ENCODE data around the gene HES6. TPM values are rescaled to one million over a fixed set of nuclear protein-coding genes. Genes with fewer than 3 reads are reported as not detected.
A peak's percentile ranks its signal among the peaks of the same experiment; 100 is the strongest.

Gene HES6
- total RNA-seq, 1 experiment from 2014 or later, result 17.9 TPM

DNA sequence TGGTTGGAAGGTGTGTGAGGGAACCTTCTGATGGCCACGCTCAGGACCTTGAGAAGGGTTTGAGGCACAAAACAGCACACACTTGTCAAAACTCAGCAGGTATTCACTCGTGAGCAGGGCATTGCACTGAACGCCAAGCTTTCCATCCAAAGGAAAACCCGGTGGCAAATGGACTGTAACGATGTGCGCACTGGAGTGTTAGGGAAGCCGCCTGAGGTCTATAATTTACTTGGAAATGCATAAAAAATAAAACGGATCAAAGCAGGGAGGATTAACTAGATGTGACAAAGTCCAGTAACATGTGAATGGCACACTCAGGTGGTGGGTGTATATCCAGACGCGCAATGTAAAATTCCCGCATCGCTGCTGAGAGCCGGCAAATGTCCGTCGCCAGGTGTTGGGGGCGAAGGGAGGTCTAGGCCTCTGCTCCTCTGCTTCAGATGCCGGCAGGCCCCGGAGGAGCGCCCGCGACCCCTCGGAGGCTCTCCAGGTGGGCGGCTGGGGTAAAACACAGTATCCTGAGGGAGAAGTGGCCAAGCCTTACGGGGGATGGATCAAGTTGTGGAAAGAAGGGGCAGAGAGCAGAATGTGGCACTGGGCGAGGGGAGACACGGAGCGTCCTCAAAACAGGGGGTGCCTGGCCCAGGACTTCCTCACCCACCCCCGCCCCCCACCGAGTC, 15.3 kb downstream of the HES6 start:
- DNase-seq (ENCODE audit: low read depth), result no peak
- in situ Hi-C loops (cut with HindIII; ENCODE audit: low pct_unique_long_range_greater_than_20kb, low sequenced_read_pairs), result no loop called here

- in situ Hi-C loops (cut with HindIII; ENCODE audit: low pct_unique_long_range_greater_than_20kb, low sequenced_read_pairs), result no loop called here
- no peak for DNase-seq (ENCODE audit: low read depth)
Observed at GRCh38 chr2:238220892-238221521, 18.8 kb downstream of the HES6 start.

DNA sequence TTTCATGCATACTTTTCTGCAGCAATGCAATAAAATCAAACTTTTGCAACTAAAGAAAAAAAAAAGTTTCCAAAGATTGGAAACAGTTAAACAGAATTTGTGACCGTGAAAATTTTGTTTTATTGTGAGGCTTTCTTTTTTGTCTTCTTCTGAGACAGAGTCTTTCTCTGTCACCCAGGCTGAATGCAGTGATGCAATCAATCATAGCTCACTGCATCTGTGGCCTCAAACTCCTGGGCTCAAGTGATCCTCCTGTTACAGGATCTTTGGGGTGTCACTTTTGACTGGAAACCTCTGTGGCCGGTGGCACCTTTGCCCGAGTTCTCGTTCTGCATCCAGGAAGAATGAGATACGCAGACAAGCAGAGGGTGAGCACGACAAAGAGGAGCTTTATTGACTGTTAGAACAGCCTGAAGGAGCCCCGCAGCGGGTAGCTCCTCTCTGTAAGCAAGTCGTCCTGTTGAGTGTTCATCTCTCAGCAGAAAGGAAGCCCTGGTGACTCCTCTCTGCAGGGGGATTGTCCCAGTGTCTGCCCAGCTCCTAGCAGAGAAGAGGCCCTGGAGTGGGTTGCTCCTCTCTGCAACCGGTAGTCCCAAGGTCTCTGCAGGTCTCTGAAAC, 19.5 kb downstream of the HES6 start:
- no peak for DNase-seq (ENCODE audit: low read depth)
- in situ Hi-C loops (cut with HindIII; ENCODE audit: low pct_unique_long_range_greater_than_20kb, low sequenced_read_pairs), result no loop called here

DNA sequence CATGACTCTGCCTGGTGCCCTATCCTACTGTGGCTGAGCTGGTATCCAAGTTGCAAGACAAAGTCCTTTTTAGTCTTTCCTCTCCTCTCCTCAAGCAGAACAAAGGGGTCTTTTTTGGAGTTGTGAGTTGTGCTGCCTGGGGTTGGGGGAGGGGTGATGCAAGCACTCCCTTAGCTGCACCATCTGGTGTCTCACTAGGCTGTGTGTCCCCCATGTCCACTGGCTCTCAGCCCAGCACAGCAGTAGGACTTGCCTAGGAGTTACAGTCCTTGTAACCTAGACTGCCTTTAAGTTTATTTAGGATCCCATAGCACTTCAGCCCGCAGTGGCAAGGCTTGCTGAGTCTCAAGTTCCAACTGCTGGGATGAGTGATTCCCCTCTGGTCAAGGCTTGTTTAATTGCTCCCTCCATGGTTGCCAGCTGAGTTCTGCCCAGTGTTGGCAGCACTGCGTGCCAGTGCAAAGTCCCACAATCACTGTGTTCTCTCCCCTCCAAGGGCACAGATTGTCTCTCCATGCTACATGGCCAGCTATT, 23.1 kb downstream of the HES6 start:
- in situ Hi-C loops (cut with HindIII; ENCODE audit: low pct_unique_long_range_greater_than_20kb, low sequenced_read_pairs), result no loop called here

GRCh38 chr2:238207006-238207405, 32.8 kb downstream of the HES6 start:
- in situ Hi-C loops (cut with HindIII; ENCODE audit: low pct_unique_long_range_greater_than_20kb, low sequenced_read_pairs), result no loop called here
- DNase-seq (ENCODE audit: low read depth), result no peak

More for the DNA sequence above, 23.1 kb downstream of the HES6 start:
- DNase-seq (ENCODE audit: low read depth), result no peak

GRCh38 chr2:238203973-238204683, 35.7 kb downstream of the HES6 start:
- no peak for DNase-seq (ENCODE audit: low read depth)
- in situ Hi-C loops (cut with HindIII; ENCODE audit: low pct_unique_long_range_greater_than_20kb, low sequenced_read_pairs), result no loop called here

- in situ Hi-C loops (cut with HindIII; ENCODE audit: low pct_unique_long_range_greater_than_20kb, low sequenced_read_pairs), result no loop called here
- peak; percentile 65 for DNase-seq (ENCODE audit: low read depth)
Observed at GRCh38 chr2:238203094-238203972, 36.5 kb downstream of the HES6 start, which contains the start of gene ILKAP. Gene ILKAP (minus strand): TSS chr2:238203695. CDS start chr2:238203553, 142 bp downstream.

DNA sequence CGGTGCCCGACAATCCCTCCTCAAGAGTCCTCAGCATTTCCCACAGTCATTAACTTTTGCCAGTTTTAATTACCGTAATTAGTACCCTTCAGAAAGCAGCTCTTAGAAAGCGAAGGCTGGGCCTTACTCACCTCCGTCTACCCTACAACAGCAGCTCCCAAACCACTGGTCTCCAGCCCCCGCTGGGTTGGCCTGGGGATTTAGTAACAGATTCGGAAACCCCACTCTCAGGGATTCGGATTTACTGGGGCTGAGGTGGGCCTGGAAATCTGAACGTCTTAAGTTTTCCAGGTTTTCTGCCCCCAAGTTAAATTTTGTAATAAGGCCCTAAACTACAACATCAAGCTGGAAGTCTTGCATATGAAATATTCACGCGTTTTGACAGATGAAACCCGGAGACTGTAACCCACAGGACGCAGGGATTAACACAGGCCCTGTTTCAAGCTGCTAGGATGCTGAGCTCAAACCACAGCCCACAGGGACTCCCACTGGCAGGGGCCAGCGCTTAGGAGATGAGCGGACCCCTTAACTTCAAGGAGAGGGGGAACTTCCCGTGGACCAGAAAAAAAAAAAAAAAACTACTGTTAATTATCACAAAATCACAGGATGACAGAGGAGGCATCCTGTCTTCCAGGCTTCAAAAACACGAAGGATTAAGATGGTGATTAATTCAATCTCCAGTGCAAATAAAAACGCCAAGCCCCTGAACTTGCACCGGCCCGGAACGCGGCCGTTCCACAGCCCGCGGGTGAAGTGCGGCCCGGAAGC, 37.3 kb downstream of the HES6 start:
- DNase-seq (ENCODE audit: low read depth), result no peak

DNA sequence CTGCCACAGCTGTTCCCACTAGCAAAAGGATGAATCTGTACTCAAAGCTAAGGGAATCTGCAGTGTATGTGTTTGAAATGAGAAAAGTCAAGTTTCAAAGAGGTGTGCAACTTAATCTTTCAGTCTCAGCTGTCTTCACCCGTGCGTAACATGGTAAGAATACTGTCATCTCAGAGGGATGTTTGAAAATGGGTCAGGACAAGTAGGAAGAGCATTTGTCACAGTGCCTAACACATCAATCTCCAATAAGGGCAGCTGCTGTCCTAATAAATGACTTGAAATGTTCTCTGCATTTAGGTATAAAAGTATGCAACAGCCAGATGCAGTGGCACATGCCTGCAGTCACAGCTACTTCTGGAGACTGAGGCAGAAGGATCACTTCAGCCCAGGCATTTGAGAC, 49.4 kb downstream of the HES6 start:
- in situ Hi-C loops (cut with HindIII; ENCODE audit: low pct_unique_long_range_greater_than_20kb, low sequenced_read_pairs), result no loop called here
- DNase-seq (ENCODE audit: low read depth), result no peak

More for the DNA sequence above, 37.3 kb downstream of the HES6 start:
- in situ Hi-C loops (cut with HindIII; ENCODE audit: low pct_unique_long_range_greater_than_20kb, low sequenced_read_pairs), result no loop called here

Other genes with a start within 250 kb of the HES6 start
- gene SCLY, start 179.0 kb downstream of the HES6 start, total RNA-seq (2014; rRNA removed; shearing (Covaris generic); ENCODE audit: low replicate concordance), result 16.7 and 33.8 TPM in 2 replicates
- 0.10 TPM in 1 of 2 replicates, not detected in the other for gene ESPNL, start 139.7 kb downstream of the HES6 start, total RNA-seq (2014; rRNA removed; shearing (Covaris generic); ENCODE audit: low replicate concordance)
- gene KLHL30, start 101.4 kb downstream of the HES6 start, total RNA-seq (2014; rRNA removed; shearing (Covaris generic); ENCODE audit: low replicate concordance), result 0.91 and 0.96 TPM in 2 replicates
- 39.5 and 53.4 TPM in 2 replicates for gene ERFE, start 81.1 kb downstream of the HES6 start, total RNA-seq (2014; rRNA removed; shearing (Covaris generic); ENCODE audit: low replicate concordance)
- gene ILKAP, start 36.3 kb downstream of the HES6 start, total RNA-seq (2014; rRNA removed; shearing (Covaris generic); ENCODE audit: low replicate concordance), result 28.8 and 29.2 TPM in 2 replicates
- 0.95 and 1.0 TPM in 2 replicates for gene PER2, start 48.6 kb upstream of the HES6 start, total RNA-seq (2014; rRNA removed; shearing (Covaris generic); ENCODE audit: low replicate concordance)
- gene TRAF3IP1, start 80.5 kb upstream of the HES6 start, total RNA-seq (2014; rRNA removed; shearing (Covaris generic); ENCODE audit: low replicate concordance), result 2.1 and 6.8 TPM in 2 replicates
- 10.2 and 13.3 TPM in 2 replicates for gene ASB1, start 186.9 kb upstream of the HES6 start, total RNA-seq (2014; rRNA removed; shearing (Covaris generic); ENCODE audit: low replicate concordance)

Measured in Caki2 (cell line).